Forelimb muscle (tissue), 1 donor: ENCODE data around the gene XRCC3. TPM values are rescaled to one million over a fixed set of nuclear protein-coding genes. Genes with fewer than 3 reads are reported as not detected.
"Not testable (repeated sequence)": the region's sequence is repeated elsewhere in the genome, so short reads cannot be mapped to it uniquely, and the experiment has no call there.

Source experiments
- DNase-seq: peaks from one replicate; pipeline ENCODE4 v3.0.0-alpha.2; 2013; ENCODE audit warnings: low read depth
- polyA plus RNA-seq: library from polyadenylated mRNA; unstranded; fragments of 120-200 nt; gene quantifications from one replicate; pipeline ENCODE4 v1.2.1, GENCODE V29; 2013; ENCODE audit not compliant: insufficient read length

XRCC3 gene
- polyA plus RNA-seq, 1 donor, result 10.2 TPM

GRCh38 chr14:103694572-103695026 is 20.7 kb downstream of the XRCC3 start:
- DNase-seq, result no peak

GRCh38 chr14:103693515-103693914 is 21.7 kb downstream of the XRCC3 start:
- no peak for DNase-seq

DNA sequence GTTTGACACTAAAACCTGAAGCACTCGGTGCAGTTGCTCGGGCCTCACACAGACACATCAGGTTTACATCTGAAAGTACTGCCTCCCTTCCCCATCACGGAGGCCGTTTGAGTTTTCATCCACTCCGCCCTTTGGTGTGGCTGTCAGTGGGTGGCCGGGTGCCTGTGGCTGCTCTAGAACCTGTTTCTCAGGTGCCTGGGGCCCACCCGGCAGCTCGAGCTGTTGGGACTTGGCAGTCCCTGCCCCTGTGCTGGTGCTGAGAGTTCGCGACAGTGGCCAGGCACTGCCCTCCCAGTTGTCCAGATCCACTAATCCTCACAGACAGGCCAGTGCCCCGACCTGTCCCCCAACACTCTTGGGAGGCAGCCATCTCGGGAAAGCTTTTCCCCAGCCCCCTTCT is 22.4 kb downstream of the XRCC3 start:
- no peak for DNase-seq

GRCh38 chr14:103692159-103692558 is 23.1 kb downstream of the XRCC3 start:
- no peak for DNase-seq

GRCh38 chr14:103691655-103692054 is 23.6 kb downstream of the XRCC3 start:
- not testable (repeated sequence) for DNase-seq

DNA sequence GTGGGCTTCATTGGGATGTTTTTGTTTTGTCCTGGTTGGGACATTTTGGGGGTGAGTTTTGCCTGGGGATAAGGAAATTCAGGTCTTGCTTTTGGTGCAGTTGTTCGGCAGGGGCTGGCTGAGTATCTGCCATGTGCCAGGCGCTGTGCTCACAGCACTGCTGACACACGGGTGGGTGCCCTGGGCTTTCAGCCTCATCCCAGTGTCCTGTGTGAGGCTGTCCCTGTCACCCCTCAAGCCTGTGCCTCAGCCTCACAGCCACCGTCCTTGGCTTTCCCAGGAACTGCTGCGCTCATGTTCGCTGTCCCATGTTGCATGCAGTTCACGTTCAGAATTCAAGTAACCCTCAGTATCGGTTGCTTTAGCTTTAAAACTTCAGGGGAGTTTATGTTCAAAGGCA is 24.9 kb downstream of the XRCC3 start:
- DNase-seq, result no peak

GRCh38 chr14:103688906-103689902 is 26.0 kb downstream of the XRCC3 start:
- DNase-seq, result no peak

DNA sequence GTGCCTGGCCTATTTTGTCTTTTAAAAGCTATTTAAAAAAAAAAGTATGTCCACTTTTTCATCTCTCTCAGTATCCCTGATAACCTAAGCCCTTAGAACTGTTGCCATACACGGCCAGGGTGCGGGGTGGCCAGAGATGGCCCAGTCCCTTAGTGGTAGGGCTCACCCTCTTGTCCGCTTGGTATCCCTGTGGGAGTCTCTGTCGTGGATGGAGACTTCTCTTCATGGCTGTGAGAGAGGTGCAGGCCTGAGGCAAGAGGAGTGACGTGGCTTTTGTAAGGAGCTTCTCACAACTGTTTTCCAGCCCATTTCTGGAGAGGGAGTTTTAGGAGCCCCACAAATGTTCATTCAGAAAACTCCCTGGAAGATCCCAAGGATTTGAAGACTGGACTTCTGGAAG is 26.8 kb downstream of the XRCC3 start:
- DNase-seq, result no peak

GRCh38 chr14:103687712-103688111 is 27.5 kb downstream of the XRCC3 start:
- DNase-seq, result no peak

DNA sequence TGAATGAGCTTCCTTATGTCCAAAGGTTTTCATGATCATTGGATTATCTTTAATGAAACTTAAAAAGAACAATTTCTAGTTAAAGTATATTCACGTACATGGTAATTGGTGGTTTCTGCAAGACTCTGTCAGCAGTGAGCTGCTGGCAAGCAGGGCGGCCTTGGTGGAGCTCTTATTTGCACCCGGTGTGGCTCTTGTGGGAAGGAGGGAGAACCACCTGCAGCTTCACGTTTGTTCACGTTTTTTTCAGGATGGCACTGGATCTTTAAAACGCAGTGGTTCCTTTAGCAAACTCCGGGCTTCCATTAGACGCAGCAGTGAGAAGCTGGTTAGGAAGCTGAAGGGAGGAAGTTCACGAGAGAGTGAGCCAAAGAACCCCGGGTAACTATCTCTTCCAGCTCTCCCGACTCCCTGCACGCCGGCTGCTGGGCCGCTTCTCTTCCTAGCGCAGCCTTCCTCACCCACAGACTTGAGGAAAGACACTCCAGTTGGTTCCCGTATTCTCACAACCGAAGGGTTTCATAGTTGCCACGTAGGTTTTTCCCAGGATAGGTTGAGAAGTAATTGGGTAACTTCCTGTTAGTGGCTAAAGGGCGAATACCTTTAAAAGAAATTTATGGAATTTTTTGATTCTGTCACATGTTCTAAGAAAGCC is 28.3 kb downstream of the XRCC3 start:
- DNase-seq, result no peak

GRCh38 chr14:103685276-103686211 is 29.7 kb downstream of the XRCC3 start:
- DNase-seq, result no peak

GRCh38 chr14:103684871-103685270 is 30.4 kb downstream of the XRCC3 start:
- DNase-seq, result no peak

DNA sequence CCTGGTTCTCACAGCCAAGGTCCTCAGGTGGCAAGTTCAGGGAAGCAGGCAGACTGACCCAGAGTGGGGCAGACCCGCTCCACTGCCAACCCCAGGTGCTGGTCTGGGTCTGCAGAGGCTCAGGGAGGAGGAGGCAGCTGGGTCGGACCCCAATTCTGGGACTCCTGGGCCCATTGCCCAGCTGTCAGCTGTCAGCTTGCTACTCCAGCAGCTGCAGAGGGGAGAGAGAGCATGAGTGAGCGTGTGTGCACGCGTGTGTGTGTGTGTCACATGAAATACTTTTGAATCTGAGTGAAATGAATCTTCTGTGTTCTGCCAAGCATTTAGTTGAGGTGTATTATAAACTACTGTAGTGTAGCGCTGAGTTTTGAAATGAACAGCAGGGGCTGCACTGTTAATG is 30.8 kb downstream of the XRCC3 start:
- no peak for DNase-seq

DNA sequence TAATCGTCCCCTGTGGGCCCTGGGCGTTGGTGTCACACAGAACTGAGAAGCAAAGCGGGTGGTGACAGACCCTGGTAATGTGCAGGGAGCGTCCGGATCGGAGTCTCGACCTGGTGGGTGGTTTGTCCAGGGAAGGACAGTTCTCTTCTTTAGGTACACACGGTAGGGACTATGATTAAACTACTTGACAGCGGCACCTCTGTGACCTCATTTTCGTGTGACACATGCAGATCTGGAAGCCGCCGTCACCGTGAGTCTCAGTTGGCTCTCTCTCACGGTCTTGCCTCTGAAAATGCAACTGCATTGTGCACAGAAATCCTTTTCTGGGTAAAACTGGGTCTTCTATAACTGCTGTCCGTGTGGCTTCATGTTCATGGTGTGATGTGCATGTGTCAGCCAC is 32.1 kb downstream of the XRCC3 start:
- no peak for DNase-seq

DNA sequence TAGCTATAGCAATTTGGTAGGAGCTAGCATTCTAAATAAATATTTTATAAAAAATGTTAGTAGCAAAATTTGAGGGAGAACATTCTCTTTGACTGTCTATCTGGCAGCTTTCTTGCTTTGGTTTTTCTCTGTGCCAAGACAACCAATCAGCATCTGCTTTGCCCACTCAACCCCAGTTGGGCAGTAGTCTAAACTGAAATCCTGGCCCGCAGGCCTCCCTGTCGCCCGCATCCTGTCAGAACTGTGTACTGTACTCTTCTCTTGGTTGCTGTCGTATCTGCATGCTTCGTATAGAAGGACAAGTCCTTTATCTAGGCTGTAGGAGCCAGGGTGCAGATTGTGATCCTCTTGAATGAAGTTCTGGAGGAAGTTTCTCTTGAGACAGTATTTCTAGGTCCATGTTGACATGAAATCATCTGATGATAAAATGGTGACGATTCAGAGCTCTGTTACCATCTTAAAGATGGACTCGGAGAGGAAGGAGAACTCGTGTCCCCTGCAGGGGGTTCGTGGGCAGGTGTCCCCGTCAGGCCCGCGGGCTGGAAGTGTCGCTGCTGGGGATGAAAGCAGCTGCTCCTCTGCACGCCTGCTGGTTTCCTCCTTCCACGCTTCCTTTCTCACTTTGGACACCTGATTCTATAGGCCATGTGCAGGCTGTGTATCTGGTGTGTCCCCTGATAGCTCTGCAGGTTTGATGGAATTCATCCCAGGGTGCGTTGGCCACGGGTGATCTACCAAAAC is 34.6 kb downstream of the XRCC3 start:
- no peak for DNase-seq

DNA sequence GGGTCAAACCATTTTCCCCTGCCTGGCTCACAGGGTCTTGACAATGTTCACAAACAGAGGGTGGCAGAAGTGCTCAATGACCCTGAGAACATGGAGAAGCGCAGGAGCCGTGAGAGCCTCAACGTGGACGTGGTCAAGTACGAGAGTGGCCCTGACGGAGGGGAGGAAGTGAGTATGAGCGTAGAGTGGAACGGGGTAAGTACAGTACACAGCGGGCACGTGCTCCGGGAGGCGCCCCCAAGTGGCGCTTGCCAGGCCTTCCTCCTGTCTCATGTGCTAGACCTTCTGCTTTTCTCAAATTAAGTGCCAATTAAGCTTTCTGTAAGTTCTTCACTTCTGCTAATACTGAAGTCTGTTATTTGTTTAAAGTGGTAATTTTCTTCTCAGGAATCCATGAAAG is 35.9 kb downstream of the XRCC3 start:
- no peak for DNase-seq

- DNase-seq, result no peak
These were observed 38.2 kb downstream of the XRCC3 start for GRCh38 chr14:103676881-103677675.

DNA sequence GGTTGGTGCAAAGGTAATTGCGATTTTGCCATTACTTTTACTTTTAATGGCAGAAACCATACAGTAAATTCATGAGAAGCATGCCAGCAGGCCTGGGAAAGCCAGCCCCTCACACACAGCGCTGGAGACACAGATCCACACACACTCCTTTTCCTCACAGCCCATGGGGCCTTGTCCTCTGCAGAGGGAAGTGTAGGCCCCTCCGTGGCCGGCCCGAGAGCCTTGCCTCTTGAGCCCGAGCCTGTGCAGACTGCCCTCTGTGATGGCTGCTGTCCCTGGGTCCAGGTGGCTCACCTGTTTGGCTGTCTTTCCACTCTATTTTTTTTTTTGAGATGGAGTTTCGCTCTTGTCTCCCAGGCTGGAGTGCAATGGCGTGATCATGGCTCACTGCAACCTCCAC is 39.3 kb downstream of the XRCC3 start:
- no peak for DNase-seq

DNA sequence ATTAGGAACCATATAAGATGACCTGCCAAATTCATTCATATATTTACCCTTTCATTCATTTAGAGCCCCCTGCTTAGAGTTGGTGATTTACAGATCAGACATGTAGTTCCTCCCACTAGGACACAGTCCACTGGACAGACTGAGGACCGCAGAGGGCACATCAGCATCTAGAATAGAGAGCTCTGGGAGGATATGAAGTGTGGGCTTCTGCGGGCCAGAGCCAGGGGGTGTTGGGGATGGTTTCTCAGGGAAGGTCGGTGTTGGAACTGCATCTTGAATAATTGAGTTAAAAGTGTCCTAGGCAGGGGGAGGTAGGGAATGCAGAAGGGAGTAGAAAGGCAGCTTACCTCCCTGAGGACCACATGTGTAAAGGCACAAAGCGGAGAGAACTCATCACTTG is 43.3 kb downstream of the XRCC3 start:
- DNase-seq, result no peak

- DNase-seq, result no peak
These were observed 45.9 kb downstream of the XRCC3 start for GRCh38 chr14:103669370-103669769.
